Smooth muscle cell (in vitro differentiated cells): Measurements from ENCODE around the gene LOXL3. TPM values are rescaled to one million over a fixed set of nuclear protein-coding genes. Genes with fewer than 3 reads are reported as not detected.

Experiments used
- DNase-seq: peaks from one replicate; lab custom pipeline; 2025; ENCODE audit not compliant: unreplicated experiment; lab: John Stamatoyannopoulos, UW
- H2AFZ ChIP-seq: fragments of 200-600 bp; sonication (generic); 2 replicates; pipeline ENCODE4 v1.6.0; 2016; ENCODE audit warnings: antibody characterized with exemption, low read depth, mild to moderate bottlenecking
- H3F3A ChIP-seq: fragments of 200-600 bp; sonication (generic); 2 replicates; pipeline ENCODE4 v1.6.0; 2017; ENCODE audit warnings: antibody characterized with exemption, low read depth
- H3K27ac ChIP-seq: fragments of 200-600 bp; sonication (generic); 2 replicates; pipeline ENCODE4 v1.5.1; 2016; ENCODE audit warnings: low read depth, mild to moderate bottlenecking
- H3K27me3 ChIP-seq: fragments of 200-600 bp; sonication (generic); 2 replicates; pipeline ENCODE4 v1.6.1; 2016; ENCODE audit warnings: low read depth, mild to moderate bottlenecking
- H3K36me3 ChIP-seq: fragments of 200-600 bp; sonication (generic); 2 replicates; pipeline ENCODE4 v1.5.1; 2016; ENCODE audit warnings: low read depth
- H3K4me1 ChIP-seq: fragments of 200-600 bp; sonication (generic); 2 replicates; pipeline ENCODE4 v1.5.1; 2016; ENCODE audit warnings: low read depth
- H3K4me2 ChIP-seq: fragments of 200-600 bp; sonication (generic); 2 replicates; pipeline ENCODE4 v1.6.0; 2016; ENCODE audit warnings: mild to moderate bottlenecking
- H3K4me3 ChIP-seq: fragments of 200-600 bp; sonication (generic); 2 replicates; pipeline ENCODE4 v1.5.1; 2016; ENCODE audit warnings: mild to moderate bottlenecking
- H3K79me2 ChIP-seq: fragments of 200-600 bp; sonication (generic); 2 replicates; pipeline ENCODE4 v1.6.0; 2016; ENCODE audit warnings: low read depth, mild to moderate bottlenecking
- H3K9ac ChIP-seq: fragments of 200-600 bp; sonication (generic); 2 replicates; pipeline ENCODE4 v1.6.0; 2016; ENCODE audit warnings: low read depth
- H3K9me3 ChIP-seq: fragments of 200-600 bp; sonication (generic); replicated peaks from 2 replicates; pipeline ENCODE4 v1.5.1; 2016; ENCODE audit warnings: low read depth
- H4K20me1 ChIP-seq: fragments of 200-600 bp; sonication (generic); 2 replicates; pipeline ENCODE4 v1.6.0; 2016; ENCODE audit warnings: low read depth
- WGBS: methylation state at CpG from one replicate; pipeline ENCODE4 v1.1.7; 2016; ENCODE audit warnings: low lambda C conversion rate; 5-methylcytosine and 5-hydroxymethylcytosine counted together
- polyA plus RNA-seq: library from polyadenylated mRNA; unstranded; fragments of >200 nt; fragmentation: Nextera tagmentation; extraction: Ambion mirVana; gene quantifications from 2 replicates; pipeline ENCODE4 v1.2.1, GENCODE V29; 2016
- total RNA-seq: library from RNA; depleted of rRNA; stranded (reverse); fragments of >200 nt; gene quantifications from 2 replicates; pipeline ENCODE4 v1.2.3, GENCODE V29; 2014
- TF ChIP-seq, protein P1 (sequence below): fragments of 200-600 bp; sonication (generic); IDR thresholded peaks from 2 replicates; pipeline ENCODE4 v1.5.1; 2017; ENCODE audit warnings: borderline replicate concordance, mild to moderate bottlenecking, antibody characterized with exemption; ENCODE audit not compliant: insufficient read depth, poor library complexity, severe bottlenecking

LOXL3 gene
- total and polyA plus RNA-seq, 2 experiments from 2014 or later = 123 to 190 TPM

DNA sequence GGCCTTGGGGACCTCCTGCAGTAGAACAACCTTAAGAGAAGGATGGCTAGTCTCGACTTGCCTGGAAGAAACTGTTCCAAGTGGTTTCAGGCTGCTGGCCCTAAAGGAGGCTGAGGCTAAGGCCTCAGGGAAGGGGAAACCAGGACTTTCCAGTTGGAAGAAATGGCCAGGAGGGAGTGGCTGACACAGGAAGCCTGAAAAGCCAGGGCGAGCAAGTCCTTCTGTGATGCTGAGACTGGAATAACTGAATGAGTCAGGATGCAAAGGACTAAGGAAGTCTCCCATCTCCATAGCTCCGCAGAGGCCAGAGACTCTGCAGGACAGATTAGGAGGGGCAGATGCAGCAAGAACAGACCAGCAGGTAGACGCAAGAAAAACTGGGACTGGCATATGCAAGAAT lies 16.6 kb downstream of the LOXL3 start:
- Histone ChIP-seq H3K9me3 (no peaks in the 10 kb centered on the region), H3K4me1 (no peaks in the 10 kb centered on the region), H3K36me3 (no peaks in the 10 kb centered on the region), H3K27ac (no peak overlapping the region), H3F3A (peaks cover 19% of the 10 kb centered on the region), H3K4me2 (no peak overlapping the region), H3K27me3 (no peaks in the 10 kb centered on the region), H3K79me2 (no peaks in the 10 kb centered on the region), H4K20me1 (no peaks in the 10 kb centered on the region), H3K4me3 (no peak overlapping the region), H3K9ac (no peak overlapping the region), H2AFZ (no peak overlapping the region)
- WGBS = 67% methylated on average over 4 of the region's 4 CpGs
- DNase-seq = no peak
- TF ChIP-seq, protein P1, sequence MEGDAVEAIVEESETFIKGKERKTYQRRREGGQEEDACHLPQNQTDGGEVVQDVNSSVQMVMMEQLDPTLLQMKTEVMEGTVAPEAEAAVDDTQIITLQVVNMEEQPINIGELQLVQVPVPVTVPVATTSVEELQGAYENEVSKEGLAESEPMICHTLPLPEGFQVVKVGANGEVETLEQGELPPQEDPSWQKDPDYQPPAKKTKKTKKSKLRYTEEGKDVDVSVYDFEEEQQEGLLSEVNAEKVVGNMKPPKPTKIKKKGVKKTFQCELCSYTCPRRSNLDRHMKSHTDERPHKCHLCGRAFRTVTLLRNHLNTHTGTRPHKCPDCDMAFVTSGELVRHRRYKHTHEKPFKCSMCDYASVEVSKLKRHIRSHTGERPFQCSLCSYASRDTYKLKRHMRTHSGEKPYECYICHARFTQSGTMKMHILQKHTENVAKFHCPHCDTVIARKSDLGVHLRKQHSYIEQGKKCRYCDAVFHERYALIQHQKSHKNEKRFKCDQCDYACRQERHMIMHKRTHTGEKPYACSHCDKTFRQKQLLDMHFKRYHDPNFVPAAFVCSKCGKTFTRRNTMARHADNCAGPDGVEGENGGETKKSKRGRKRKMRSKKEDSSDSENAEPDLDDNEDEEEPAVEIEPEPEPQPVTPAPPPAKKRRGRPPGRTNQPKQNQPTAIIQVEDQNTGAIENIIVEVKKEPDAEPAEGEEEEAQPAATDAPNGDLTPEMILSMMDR = no peak

DNA sequence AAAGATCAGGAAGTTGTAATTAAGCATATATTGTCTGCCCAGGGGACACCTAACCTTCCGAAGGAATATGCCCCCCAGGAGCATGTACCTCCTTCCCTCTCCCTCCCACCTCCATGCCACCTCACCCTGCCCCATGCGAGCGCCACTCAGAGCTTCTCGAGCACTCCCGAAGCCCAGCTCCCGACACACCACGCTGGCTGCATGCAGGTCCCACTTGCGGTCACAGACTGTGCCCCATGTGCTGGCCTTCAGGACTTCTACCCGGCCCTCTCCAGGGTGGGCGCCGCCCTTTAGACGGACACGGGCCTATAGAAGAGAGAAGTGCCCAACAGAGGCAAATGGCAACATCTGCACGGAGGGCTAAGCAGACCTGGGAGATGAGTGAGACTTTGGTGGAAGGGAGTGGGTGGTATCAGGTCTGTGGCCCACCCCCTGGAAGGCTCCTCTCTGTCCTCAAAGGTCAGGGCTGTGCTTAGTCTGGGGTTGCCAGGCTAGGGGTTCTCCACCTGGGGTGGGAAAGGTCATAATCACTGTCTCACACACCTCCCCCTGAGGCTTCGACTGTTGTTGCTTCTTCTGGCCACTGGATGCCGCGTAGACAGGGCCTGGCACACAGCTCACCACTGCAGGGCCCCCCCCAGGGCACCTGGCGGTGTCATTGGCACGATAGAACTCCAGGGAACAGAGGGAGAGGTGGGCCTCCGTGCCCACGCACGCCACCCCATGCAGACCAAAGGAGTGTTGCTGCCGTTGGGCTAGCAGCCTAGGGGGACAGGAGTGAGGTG lies 17.4 kb downstream of the LOXL3 start:
- Histone ChIP-seq H3K27me3 (no peaks in the 10 kb centered on the region), H3K4me3 (no peak overlapping the region), H3F3A (peaks cover 21% of the 10 kb centered on the region), H3K4me2 (no peak overlapping the region), H3K9me3 (no peaks in the 10 kb centered on the region), H3K27ac (no peak overlapping the region), H3K9ac (no peak overlapping the region), H3K79me2 (no peaks in the 10 kb centered on the region), H3K4me1 (no peaks in the 10 kb centered on the region), H2AFZ (no peak overlapping the region), H4K20me1 (no peaks in the 10 kb centered on the region), H3K36me3 (no peaks in the 10 kb centered on the region)
- TF ChIP-seq, protein P1 = no peak
- no peak for DNase-seq
- 92% methylated on average over 22 of the region's 23 CpGs for WGBS

DNA sequence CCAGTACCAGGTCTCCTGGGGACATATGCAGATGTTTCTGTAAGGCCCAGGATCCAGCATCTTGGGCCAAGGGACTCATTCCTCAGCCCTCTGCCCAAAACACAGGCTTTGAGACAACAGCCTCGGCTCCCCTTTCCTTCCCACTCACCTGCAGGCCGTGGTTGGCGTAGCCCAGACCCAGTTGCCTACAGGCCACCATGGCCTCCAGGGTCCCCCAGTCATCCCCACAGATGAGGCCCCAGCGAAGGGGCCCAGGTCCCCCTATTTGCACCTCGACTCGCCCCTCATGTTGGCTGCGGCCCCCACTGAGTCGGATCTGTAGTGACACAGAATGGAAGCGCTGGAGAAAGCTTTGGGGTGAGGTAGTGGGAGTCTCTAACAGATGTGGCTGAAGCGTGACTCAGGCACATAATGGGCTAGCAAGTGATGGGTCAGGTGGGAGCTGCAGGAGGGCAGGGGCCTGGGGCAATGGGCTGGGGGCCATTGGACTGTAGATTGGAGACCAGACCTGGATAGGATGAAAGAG lies 18.2 kb downstream of the LOXL3 start:
- H3F3A ChIP-seq = peaks cover 29% of the 10 kb centered on the region
- WGBS = 96% methylated on average over 10 of the region's 10 CpGs
- no peak overlapping the region for H2AFZ ChIP-seq
- H3K4me3 ChIP-seq = no peak overlapping the region
- peaks cover 5% of the 10 kb centered on the region for H3K79me2 ChIP-seq
- no peaks in the 10 kb centered on the region for H3K27me3 ChIP-seq
- no peaks in the 10 kb centered on the region for H4K20me1 ChIP-seq
- no peak overlapping the region for H3K9ac ChIP-seq
- no peaks in the 10 kb centered on the region for H3K9me3 ChIP-seq
- H3K4me2 ChIP-seq = no peak overlapping the region
- peaks cover 4% of the 10 kb centered on the region for H3K4me1 ChIP-seq
- no peaks in the 10 kb centered on the region for H3K36me3 ChIP-seq
- H3K27ac ChIP-seq = no peak overlapping the region
- TF ChIP-seq, protein P1 = no peak
- no peak for DNase-seq
